ENCODE data around the gene HEY2.

The HEY2 gene

GRCh38 chr6:125745281-125746018 is 4.0 kb upstream of the HEY2 start:
- DNase-seq (ENCODE audit: low spot score) = no peak

GRCh38 chr6:125746019-125746414 is 3.4 kb upstream of the HEY2 start:
- no peak for DNase-seq (ENCODE audit: low spot score)

GRCh38 chr6:125746731-125747588 is 2.5 kb upstream of the HEY2 start:
- peak; percentile 67 for DNase-seq (ENCODE audit: low spot score)

GRCh38 chr6:125747589-125748405 is 1.6 kb upstream of the HEY2 start:
- DNase-seq (ENCODE audit: low spot score) = peak; percentile 33

GRCh38 chr6:125748406-125749172 is 843 bp upstream of the HEY2 start:
- peak; percentile 50 for DNase-seq (ENCODE audit: low spot score)

GRCh38 chr6:125749865-125750691 is 646 bp downstream of the HEY2 start:
- DNase-seq (ENCODE audit: low spot score) = peak; percentile 43

- no peak for DNase-seq (ENCODE audit: low spot score)
Measured at GRCh38 chr6:125750692-125751333, 1.4 kb downstream of the HEY2 start.

GRCh38 chr6:125751334-125751916 is 2.0 kb downstream of the HEY2 start:
- no peak for DNase-seq (ENCODE audit: low spot score)

- no peak for DNase-seq (ENCODE audit: low spot score)
Measured at GRCh38 chr6:125752773-125753172, 3.3 kb downstream of the HEY2 start.

- DNase-seq (ENCODE audit: low spot score) = no peak
Measured at GRCh38 chr6:125753218-125753936, 3.9 kb downstream of the HEY2 start.

- no peak for DNase-seq (ENCODE audit: low spot score)
Measured at GRCh38 chr6:125753937-125754259, 4.5 kb downstream of the HEY2 start.

- DNase-seq (ENCODE audit: low spot score) = no peak
Measured at GRCh38 chr6:125754566-125754965, 5.1 kb downstream of the HEY2 start.

- no peak for DNase-seq (ENCODE audit: low spot score)
Measured at GRCh38 chr6:125759184-125759902, 9.9 kb downstream of the HEY2 start.

- DNase-seq (ENCODE audit: low spot score) = no peak
Measured at GRCh38 chr6:125759959-125760457, 10.6 kb downstream of the HEY2 start.

GRCh38 chr6:125764121-125764671 is 14.8 kb downstream of the HEY2 start:
- DNase-seq (ENCODE audit: low spot score) = no peak

GRCh38 chr6:125765944-125766343 is 16.5 kb downstream of the HEY2 start:
- DNase-seq (ENCODE audit: low spot score) = no peak

GRCh38 chr6:125766641-125767040 is 17.2 kb downstream of the HEY2 start:
- no peak for DNase-seq (ENCODE audit: low spot score)

GRCh38 chr6:125769147-125769783 is 19.8 kb downstream of the HEY2 start:
- no peak for DNase-seq (ENCODE audit: low spot score)
